ENCODE measurements around the gene ZNF366.

Gene ZNF366

GRCh38 chr5:72474516-72474915, 32.7 kb downstream of the ZNF366 start:
- ATAC-seq = no peak
- no peak for TF ChIP-seq GLIS3 (CRISPR knock-in tag; IDR thresholded peaks at IDR 0.05)

- TF ChIP-seq RARB (CRISPR knock-in tag; IDR thresholded peaks at IDR 0.05) = no peak
- TF ChIP-seq ZNF70 (CRISPR knock-in tag; IDR thresholded peaks at IDR 0.05) = no peak
- ATAC-seq = no peak
These were observed 33.1 kb downstream of the ZNF366 start for GRCh38 chr5:72474046-72474500.

GRCh38 chr5:72472666-72473422, 34.4 kb downstream of the ZNF366 start:
- TF ChIP-seq TOX (CRISPR knock-in tag; IDR thresholded peaks at IDR 0.05; ENCODE audit: borderline replicate concordance) = no peak
- no peak for TF ChIP-seq ZNF565 (CRISPR knock-in tag; conservative IDR thresholded peaks at IDR 0.05; ENCODE audit: low read depth)
- no peak for TF ChIP-seq TCF4 (CRISPR knock-in tag; IDR thresholded peaks at IDR 0.05; ENCODE audit: borderline replicate concordance)
- TF ChIP-seq PATZ1 (CRISPR knock-in tag; IDR thresholded peaks at IDR 0.05; ENCODE audit: borderline replicate concordance) = no peak
- TF ChIP-seq POU6F1 (CRISPR knock-in tag; IDR thresholded peaks at IDR 0.05; ENCODE audit: borderline replicate concordance, low read depth) = no peak
- no peak for TF ChIP-seq TSHZ2 (CRISPR knock-in tag; IDR thresholded peaks at IDR 0.05)
- no peak for TF ChIP-seq ZFP3 (CRISPR knock-in tag; IDR thresholded peaks at IDR 0.05)

GRCh38 chr5:72472031-72472430, 35.2 kb downstream of the ZNF366 start:
- TF ChIP-seq PATZ1 (CRISPR knock-in tag; IDR thresholded peaks at IDR 0.05; ENCODE audit: borderline replicate concordance) (no peak), ZFP3 (CRISPR knock-in tag; IDR thresholded peaks at IDR 0.05) (no peak), ARNTL (CRISPR knock-in tag; IDR thresholded peaks at IDR 0.05; ENCODE audit: borderline replicate concordance, low read depth) (no peak), SNAI2 (CRISPR knock-in tag; IDR thresholded peaks at IDR 0.05) (no peak)
- ATAC-seq = no peak

More at GRCh38 chr5:72472666-72473422, 34.4 kb downstream of the ZNF366 start:
- no peak for ATAC-seq

- peak; percentile 55; the same call in 2 of the 3 replicates for ATAC-seq
These were observed 36.4 kb downstream of the ZNF366 start for GRCh38 chr5:72470826-72471225.

More at GRCh38 chr5:72470826-72471225, 36.4 kb downstream of the ZNF366 start:
- TF ChIP-seq SNAI2 (CRISPR knock-in tag; IDR thresholded peaks at IDR 0.05) (no peak), PATZ1 (CRISPR knock-in tag; IDR thresholded peaks at IDR 0.05; ENCODE audit: borderline replicate concordance) (no peak), TOX (CRISPR knock-in tag; IDR thresholded peaks at IDR 0.05; ENCODE audit: borderline replicate concordance) (no peak), TCF4 (CRISPR knock-in tag; IDR thresholded peaks at IDR 0.05; ENCODE audit: borderline replicate concordance) (no peak)

Measured in SK-N-SH treated with all-trans-retinoic acid at 6 μM for 48 hours (cell line).